ENCODE measurements around the gene SPO11.
"Not testable (repeated sequence)": the region's sequence is repeated elsewhere in the genome, so short reads cannot be mapped to it uniquely, and the experiment has no call there.

SPO11 gene

DNA sequence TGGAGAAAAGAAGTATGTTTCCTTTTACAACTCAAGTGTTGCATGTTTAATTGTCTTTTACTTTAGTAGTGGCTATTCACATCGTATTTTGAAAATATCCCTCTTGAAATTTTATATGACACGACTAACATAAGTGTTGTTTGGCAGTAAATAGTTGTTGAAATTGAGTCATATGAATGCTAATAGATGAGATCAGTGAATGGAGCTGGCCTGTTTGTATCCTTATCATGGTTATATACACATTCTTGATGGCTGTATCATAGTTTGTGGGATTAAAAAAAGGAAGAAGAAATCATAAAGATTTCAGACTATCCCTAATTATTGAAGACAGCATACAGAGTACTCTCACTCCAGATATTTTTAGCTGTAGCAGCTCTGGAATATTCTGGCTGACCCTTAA, 13.2 kb downstream of the SPO11 start:
- no peak for DNase-seq

DNA sequence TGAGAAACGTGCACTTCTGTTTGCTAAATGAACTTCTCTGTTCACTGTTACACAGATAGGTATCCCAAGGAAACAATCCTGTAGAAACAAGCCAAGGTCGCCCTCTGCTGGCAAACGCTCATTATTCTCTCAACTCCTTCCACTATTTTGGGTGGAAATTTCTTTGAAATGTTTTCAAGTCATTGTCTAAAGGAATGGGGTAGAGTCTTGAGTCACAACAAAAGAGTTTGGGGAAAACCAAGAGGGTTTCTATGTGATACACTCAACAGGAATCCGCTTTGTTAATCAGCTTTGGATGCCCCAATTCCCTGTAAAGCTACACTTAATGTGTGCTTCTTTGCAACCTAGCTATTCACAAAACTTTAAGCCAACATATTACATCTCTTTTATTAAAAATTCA, 16.9 kb downstream of the SPO11 start:
- DNase-seq = peak; percentile 65

GRCh38 chr20:57347393-57347792, 17.8 kb downstream of the SPO11 start:
- DNase-seq = no peak

GRCh38 chr20:57348200-57348921, 18.8 kb downstream of the SPO11 start:
- DNase-seq = not testable (repeated sequence)

DNA sequence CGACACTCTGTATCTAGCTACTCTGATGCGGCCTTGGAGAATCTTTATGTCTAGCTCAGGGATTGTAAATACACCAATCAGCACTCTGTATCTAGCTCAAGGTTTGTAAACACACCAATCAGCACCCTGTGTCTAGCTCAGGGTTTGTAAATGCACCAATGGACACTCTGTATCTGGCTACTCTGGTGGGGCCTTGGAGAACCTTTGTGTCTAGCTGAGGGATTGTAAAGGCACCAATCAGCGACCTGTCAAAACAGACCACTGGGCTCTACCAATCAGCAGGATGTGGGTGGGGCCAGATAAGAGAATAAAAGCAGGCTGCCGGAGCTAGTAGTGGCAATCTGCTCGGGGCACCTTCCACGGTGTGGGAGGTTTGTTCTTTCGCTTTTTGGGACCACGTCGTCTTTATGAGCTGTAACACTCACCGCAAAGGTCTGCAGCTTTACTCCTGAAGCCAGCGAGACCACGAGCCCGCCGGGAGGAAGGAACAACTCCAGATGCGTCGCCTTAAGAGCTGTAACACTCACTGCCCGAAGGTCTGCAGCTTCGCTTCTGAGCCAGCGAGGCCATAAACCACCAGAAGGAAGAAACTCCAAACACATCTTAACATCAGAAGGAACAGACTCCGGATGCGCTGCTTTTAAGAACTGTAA, 19.4 kb downstream of the SPO11 start:
- DNase-seq = not testable (repeated sequence)

GRCh38 chr20:57350081-57350710, 20.6 kb downstream of the SPO11 start:
- DNase-seq = peak; percentile 80

DNA sequence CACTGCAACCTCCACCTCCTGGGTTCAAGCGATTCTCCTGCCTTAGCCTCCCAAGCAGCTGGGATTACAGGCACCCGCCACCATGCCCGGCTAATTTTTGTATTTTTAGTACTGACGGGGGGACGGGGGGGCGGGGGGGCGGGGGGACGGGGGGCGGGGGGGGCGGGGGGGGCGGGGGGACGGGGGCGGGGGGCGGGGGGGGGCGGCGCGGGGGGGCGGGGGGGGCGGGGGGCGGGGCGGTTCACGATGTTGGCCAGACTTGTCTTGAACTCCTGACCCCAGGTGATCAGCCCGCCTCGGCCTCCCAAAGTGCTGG, 21.1 kb downstream of the SPO11 start:
- DNase-seq = not testable (repeated sequence)

GRCh38 chr20:57351042-57351783, 21.6 kb downstream of the SPO11 start, which contains the start of gene RAE1:
TSS of gene RAE1 (plus strand) at chr20:57351255. CDS start at chr20:57354039, 2,784 bp downstream.
- peak; percentile 94 for DNase-seq

DNA sequence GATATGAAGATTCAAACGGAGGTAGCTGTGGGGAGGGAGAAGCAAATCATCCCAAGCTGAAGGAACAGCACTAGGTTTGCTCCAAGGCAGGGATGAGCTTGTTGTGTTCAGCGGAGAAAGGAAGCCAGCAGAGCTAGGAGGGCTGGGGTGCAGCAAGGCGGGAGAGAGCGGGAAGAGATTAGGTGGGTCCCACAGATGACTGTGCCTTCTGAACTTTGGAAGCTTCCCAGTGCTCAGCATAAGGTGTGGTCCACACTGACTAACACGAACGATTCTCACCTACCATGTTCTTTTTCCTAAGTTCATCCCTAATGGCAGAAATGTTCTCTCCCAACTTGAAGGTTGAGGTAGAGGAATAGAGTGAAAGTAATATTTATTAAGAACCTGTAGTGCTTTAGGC, 22.7 kb downstream of the SPO11 start:
- no peak for DNase-seq

GRCh38 chr20:57353351-57353750, 23.7 kb downstream of the SPO11 start:
- DNase-seq = no peak

GRCh38 chr20:57361517-57361916, 31.9 kb downstream of the SPO11 start:
- no peak for DNase-seq

GRCh38 chr20:57364451-57364850, 34.8 kb downstream of the SPO11 start:
- no peak for DNase-seq

GRCh38 chr20:57369596-57369995, 40.0 kb downstream of the SPO11 start:
- DNase-seq = no peak

DNA sequence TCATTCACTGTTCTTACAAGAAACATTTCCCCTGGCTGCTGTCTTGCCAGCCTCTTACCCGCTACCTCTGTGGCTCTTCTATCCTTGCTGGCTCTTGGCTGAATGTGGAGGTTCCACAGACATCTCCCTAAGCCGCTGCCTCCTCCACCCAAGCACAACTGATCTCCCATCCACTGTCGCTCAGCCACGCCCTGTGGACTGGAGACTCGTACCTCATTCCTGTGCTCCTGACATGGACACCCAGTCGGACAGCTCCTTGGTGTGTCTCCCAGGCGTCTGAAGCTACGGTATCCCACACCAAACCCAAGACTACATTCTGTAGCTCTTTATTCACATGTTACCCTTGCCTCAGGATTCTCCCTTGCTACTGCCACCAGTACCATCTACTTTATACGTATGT, 40.7 kb downstream of the SPO11 start:
- DNase-seq = no peak

DNA sequence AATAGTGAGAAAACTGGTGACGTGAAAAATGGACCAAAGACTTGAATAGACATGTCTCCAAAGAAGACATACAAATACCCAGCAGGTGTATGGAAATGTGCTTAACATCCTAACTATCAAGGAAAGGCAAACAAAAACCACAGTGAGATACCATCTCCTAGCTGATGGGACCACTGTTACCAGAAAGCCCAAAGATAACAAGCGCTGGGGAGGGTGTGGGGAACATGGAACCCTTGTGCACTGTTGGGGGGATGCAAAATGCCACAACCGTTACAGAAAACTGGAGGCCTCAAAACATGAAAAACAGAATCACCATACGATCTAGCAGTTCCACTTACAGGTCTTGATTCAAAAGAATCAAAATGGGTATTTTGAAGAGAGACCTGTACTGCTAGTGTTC, 41.8 kb downstream of the SPO11 start:
- no peak for DNase-seq

- no peak for DNase-seq
Measured at GRCh38 chr20:57372157-57372556, 42.6 kb downstream of the SPO11 start.

- no peak for DNase-seq
Measured at GRCh38 chr20:57372581-57373350, 43.2 kb downstream of the SPO11 start.

- no peak for DNase-seq
Measured at GRCh38 chr20:57374343-57374930, 44.8 kb downstream of the SPO11 start.

- DNase-seq = peak; percentile 86
Measured at GRCh38 chr20:57374931-57375651, 45.5 kb downstream of the SPO11 start.

DNA sequence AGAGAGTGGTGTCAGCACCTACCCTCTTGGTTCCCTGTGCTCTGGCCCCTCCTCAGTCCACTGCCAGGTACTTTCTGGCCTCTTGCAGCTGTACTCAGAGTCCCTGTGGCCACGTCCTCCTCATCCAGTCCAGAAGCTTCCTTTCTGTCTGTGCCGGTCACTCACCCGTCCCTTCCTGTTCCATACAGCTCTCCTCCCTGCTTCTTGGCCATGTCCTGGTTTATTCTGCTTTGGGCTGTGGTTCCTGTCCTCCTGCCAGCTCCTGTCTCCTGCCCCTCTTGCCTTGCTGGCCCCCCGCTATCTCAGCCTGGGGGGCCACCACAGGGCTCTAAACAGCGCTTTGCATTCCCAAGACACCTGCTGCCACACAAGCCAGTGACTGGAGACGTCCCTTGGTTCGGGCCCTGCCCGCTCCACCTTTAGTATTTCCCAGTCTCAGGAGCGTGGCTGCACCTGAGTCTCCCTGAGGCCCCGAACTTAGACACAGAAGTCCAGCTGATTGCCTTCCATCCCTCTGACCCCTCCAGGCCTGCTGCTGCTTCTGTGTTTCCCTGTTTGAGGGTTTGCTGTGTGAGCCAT, 46.1 kb downstream of the SPO11 start:
- no peak for DNase-seq

DNA sequence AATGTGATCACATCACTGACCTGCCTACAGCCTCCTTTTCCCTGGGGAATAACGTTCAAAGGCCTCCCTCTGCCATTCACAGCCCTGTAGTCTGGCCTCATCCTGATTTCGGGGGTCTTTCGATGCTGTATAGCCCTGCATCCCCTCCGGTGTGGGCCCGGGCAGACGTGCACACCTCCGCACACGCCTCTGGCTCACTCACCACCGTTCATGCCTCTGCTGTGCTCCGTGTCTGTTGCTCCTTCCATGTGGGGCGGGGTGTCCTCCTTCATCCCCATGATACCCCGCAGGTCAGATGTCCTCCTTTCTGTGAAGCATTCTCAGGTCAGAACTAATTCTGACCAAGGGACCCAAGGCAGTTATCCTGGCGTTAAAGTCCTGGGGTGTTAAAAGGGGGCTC, 47.7 kb downstream of the SPO11 start:
- no peak for DNase-seq

Data from inflammatory macrophage treated with lipopolysaccharide for 4 hours (primary cell).